Neural cell (in vitro differentiated cells): ENCODE data around the gene TMEM123. TPM values are rescaled to one million over a fixed set of nuclear protein-coding genes. Genes with fewer than 3 reads are reported as not detected.

Source experiments
- H2AFZ ChIP-seq: fragments of 200-600, 300-800 bp; sonication (generic), shearing (Covaris generic); 2 replicates; pipeline ENCODE4 v1.6.0; 2014; ENCODE audit warnings: low read depth, mild to moderate bottlenecking, antibody characterized with exemption, low read length, moderate library complexity
- H3F3A ChIP-seq: fragments of 200-600 bp; shearing (Covaris generic); 2 replicates; pipeline ENCODE4 v1.6.1; 2016; ENCODE audit warnings: mild to moderate bottlenecking, moderate library complexity, mixed read lengths, antibody characterized with exemption, low read length; ENCODE audit not compliant: insufficient read depth, poor library complexity, severe bottlenecking
- H3K27ac ChIP-seq: fragments of 200-600, 300-800 bp; sonication (generic), shearing (Covaris generic); 2 replicates; pipeline ENCODE4 v1.5.1; 2014; ENCODE audit warnings: mild to moderate bottlenecking, low read length, moderate library complexity
- H3K27me3 ChIP-seq: fragments of 300-800, 200-600 bp; sonication (generic), shearing (Covaris generic); 2 replicates; pipeline ENCODE4 v1.6.0; 2014; ENCODE audit warnings: mild to moderate bottlenecking, low read depth, low read length, moderate library complexity; ENCODE audit not compliant: insufficient read depth
- H3K36me3 ChIP-seq: fragments of 300-800, 200-600 bp; sonication (generic), shearing (Covaris generic); 2 replicates; pipeline ENCODE4 v1.5.1; 2014; ENCODE audit warnings: mild to moderate bottlenecking, antibody characterized with exemption, low read length, moderate library complexity; ENCODE audit not compliant: insufficient read depth
- H3K4me2 ChIP-seq: fragments of 300-800, 200-600 bp; sonication (generic), shearing (Covaris generic); 2 replicates; pipeline ENCODE4 v1.6.0; 2014; ENCODE audit warnings: mild to moderate bottlenecking, low read length
- H3K4me3 ChIP-seq: fragments of 300-800, 200-600 bp; sonication (generic), shearing (Covaris generic); 2 replicates; pipeline ENCODE4 v1.5.1; 2014; ENCODE audit warnings: mild to moderate bottlenecking, low read length, moderate library complexity
- H3K79me2 ChIP-seq: fragments of 200-600 bp; shearing (Covaris generic); replicated peaks from 2 replicates; pipeline ENCODE4 v1.6.0; 2014; ENCODE audit warnings: mild to moderate bottlenecking, low read length, moderate library complexity; ENCODE audit not compliant: insufficient read depth
- H3K9ac ChIP-seq: fragments of 300-800, 200-600 bp; sonication (generic), shearing (Covaris generic); 2 replicates; pipeline ENCODE4 v1.6.1; 2016; ENCODE audit warnings: mild to moderate bottlenecking, low read length, mixed read lengths
- H3K9me2 ChIP-seq: fragments of 200-600 bp; shearing (Covaris generic); 2 replicates; pipeline ENCODE4 v1.6.1; 2016; ENCODE audit warnings: mild to moderate bottlenecking, low read length, mixed read lengths; ENCODE audit not compliant: insufficient read depth
- H3K9me3 ChIP-seq: fragments of 200-600, 300-800 bp; sonication (generic), shearing (Covaris generic); 2 replicates; pipeline ENCODE4 v1.6.1; 2016; ENCODE audit warnings: mild to moderate bottlenecking, mixed run types, low read length, moderate library complexity, mixed read lengths
- H4K20me1 ChIP-seq: fragments of 200-600 bp; shearing (Covaris generic); 2 replicates; pipeline ENCODE4 v1.6.1; 2016; ENCODE audit warnings: mild to moderate bottlenecking, mixed run types; ENCODE audit not compliant: insufficient read depth
- EP300 ChIP-seq: fragments of 450-650 bp; conservative IDR thresholded peaks from 2 replicates; pipeline ENCODE4 v1.6.1; 2014; ENCODE audit warnings: antibody characterized with exemption, mild to moderate bottlenecking, moderate library complexity; ENCODE audit not compliant: poor library complexity, severe bottlenecking
- EZH2 ChIP-seq: fragments of 200-600, 300-800 bp; shearing (Covaris generic), sonication (generic); IDR thresholded peaks from 2 replicates; pipeline ENCODE4 v1.6.1; 2014; ENCODE audit warnings: antibody characterized with exemption, low read length, borderline replicate concordance, mild to moderate bottlenecking; ENCODE audit not compliant: insufficient read depth, poor library complexity, severe bottlenecking
- MXI1 ChIP-seq: fragments of 450-650 bp; conservative IDR thresholded peaks from 2 replicates; pipeline ENCODE4 v1.6.1; 2014; ENCODE audit warnings: antibody characterized with exemption, mild to moderate bottlenecking; ENCODE audit not compliant: poor library complexity, severe bottlenecking
- POLR2AphosphoS5 ChIP-seq: IDR thresholded peaks from 2 replicates; pipeline ENCODE4 v1.6.1; 2012
- RAD21 ChIP-seq: fragments of 450-650 bp; conservative IDR thresholded peaks from 2 replicates; pipeline ENCODE4 v1.6.1; 2014; ENCODE audit warnings: antibody characterized with exemption, mild to moderate bottlenecking, moderate library complexity
- REST ChIP-seq: IDR thresholded peaks from 2 replicates; pipeline ENCODE4 v1.6.1; 2012; ENCODE audit warnings: borderline replicate concordance
- SMC3 ChIP-seq: fragments of 450-650 bp; conservative IDR thresholded peaks from 2 replicates; pipeline ENCODE4 v1.6.1; 2014; ENCODE audit warnings: antibody characterized with exemption, mild to moderate bottlenecking, moderate library complexity; ENCODE audit not compliant: poor library complexity
- polyA plus RNA-seq: library from polyadenylated mRNA; depleted of rRNA; stranded (reverse); fragments of >200 nt; gene quantifications from 2 replicates; pipeline ENCODE4 v1.2.3, GENCODE V29; 2014

TMEM123 gene
- polyA plus RNA-seq, 1 donor from 2014 or later: 7.7 TPM

DNA sequence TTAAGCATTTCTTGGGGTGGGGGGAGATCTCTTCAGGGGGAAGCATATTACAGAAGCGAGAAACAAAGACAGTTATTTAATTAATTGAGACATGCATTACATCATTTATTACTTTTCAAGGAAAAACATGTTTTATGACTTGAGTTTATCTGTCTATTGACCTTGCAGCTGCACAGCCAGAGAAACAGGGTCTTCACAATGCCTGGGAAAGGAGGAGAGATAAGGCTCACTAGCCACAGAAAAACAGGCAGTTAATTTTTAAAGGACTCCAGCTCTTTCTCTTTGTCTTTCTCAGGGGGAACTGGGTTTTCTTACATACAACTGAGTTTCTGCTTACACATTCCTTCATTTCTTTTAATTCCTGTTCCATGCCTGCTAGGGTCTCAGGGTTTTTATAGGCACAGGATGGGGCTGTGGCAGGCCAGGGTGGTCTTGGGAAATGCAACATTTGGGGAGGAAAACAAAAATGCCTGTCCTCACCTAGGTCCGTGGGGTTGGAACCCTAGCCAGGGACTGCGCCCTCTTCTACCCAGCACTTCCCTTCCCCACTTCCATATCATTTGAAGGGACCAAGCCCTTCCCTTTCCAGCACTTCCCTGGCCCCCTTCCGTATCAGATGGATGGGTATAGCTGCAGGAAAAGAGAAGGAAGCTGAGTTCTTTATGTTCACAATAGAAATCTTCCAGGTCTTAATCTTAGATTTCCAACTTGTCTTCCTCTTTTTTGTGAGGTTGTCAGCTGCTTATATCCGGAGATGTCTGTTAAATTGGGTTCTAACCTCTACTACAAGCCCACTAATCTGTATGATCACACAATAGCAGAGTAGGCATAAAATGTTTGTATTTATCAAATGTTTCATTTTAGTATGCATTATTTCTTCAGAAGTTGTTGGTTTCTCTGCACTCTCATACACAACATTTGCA is 67.2 kb downstream of the TMEM123 start:
- H3K27ac ChIP-seq: no peak overlapping the region
- H2AFZ ChIP-seq: no peak overlapping the region
- H3F3A ChIP-seq: no peaks in the 10 kb centered on the region
- H3K4me2 ChIP-seq: no peak overlapping the region
- TF ChIP-seq RAD21: no peak
- TF ChIP-seq REST: no peak
- TF ChIP-seq POLR2AphosphoS5: no peak
- TF ChIP-seq EP300: no peak
- TF ChIP-seq SMC3: no peak
- H3K79me2 ChIP-seq: no peaks in the 10 kb centered on the region
- H3K36me3 ChIP-seq: peaks cover 13% of the 10 kb centered on the region
- H3K9me3 ChIP-seq: no peaks in the 10 kb centered on the region
- H4K20me1 ChIP-seq: no peaks in the 10 kb centered on the region
- H3K4me3 ChIP-seq: no peak overlapping the region
- H3K27me3 ChIP-seq: no peaks in the 10 kb centered on the region
- no peak overlapping the region for H3K9ac ChIP-seq
- H3K9me2 ChIP-seq: no peaks in the 10 kb centered on the region

GRCh38 chr11:102384419-102385079 is 68.0 kb downstream of the TMEM123 start:
- Histone ChIP-seq H4K20me1 (no peaks in the 10 kb centered on the region), H3K79me2 (no peaks in the 10 kb centered on the region), H3K4me3 (no peak overlapping the region), H3K4me2 (no peak overlapping the region), H3K27me3 (no peaks in the 10 kb centered on the region), H3K9me3 (no peaks in the 10 kb centered on the region), H3K27ac (no peak overlapping the region), H3K9me2 (no peaks in the 10 kb centered on the region), H3F3A (no peaks in the 10 kb centered on the region), H3K9ac (no peak overlapping the region), H2AFZ (no peak overlapping the region), H3K36me3 (peaks cover 16% of the 10 kb centered on the region)
- TF ChIP-seq EP300: no peak
- no peak for TF ChIP-seq REST
- no peak for TF ChIP-seq EZH2
- TF ChIP-seq MXI1: no peak
- no peak for TF ChIP-seq SMC3
